ENCODE measurements around the gene WWOX. TPM values are rescaled to one million over a fixed set of nuclear protein-coding genes. Genes with fewer than 3 reads are reported as not detected.

The WWOX gene
- total and polyA plus RNA-seq, 2 of the 4 experiments (the other 2 are of a cell fraction), result 2.7 to 5.4 TPM

DNA sequence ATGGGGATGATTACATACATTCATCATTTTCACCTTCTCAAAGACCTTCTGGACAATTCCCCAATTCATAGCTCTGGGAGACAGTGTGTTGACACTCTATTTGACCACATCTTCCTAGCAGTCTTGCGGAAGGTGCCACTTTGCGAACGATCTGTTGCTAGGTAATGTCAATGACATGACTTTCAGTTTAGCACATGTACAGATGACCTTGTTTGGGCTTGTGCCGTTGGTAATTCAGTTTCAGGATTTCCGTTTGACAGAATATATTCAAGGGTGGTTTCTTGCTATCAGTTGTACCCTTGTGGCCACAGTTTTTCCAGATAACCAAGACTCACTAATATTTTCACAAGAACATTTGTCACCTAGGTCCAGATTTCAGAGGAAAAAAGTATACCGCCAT, 478.2 kb downstream of the WWOX start:
- Histone ChIP-seq H3K14ac (replicated peaks; ENCODE audit: low read depth, low read length) (no peak overlapping the region), H3K27me3 (ENCODE audit: control insufficient read depth, insufficient read depth, low read length) (no peaks in the 10 kb centered on the region), H2AFZ (replicated peaks; ENCODE audit: low read length, poor library complexity) (no peak overlapping the region), H3K79me1 (ENCODE audit: low read depth in 1 of 2, low read length in 2 of 2) (no peaks in the 10 kb centered on the region), H4K91ac (ENCODE audit: insufficient read depth, low read depth, low read length) (no peak overlapping the region), H3K23ac (ENCODE audit: low read depth, low read length) (no peak overlapping the region), H3K4me3 (ENCODE audit: insufficient read depth, low read depth, low read length) (no peak overlapping the region), H3K4ac (ENCODE audit: low read depth, low read length) (no peak overlapping the region), H3K9me1 (ENCODE audit: insufficient read depth, low read length) (no peaks in the 10 kb centered on the region), H2AK5ac (ENCODE audit: low read depth, low read length) (no peak overlapping the region), H2BK120ac (ENCODE audit: low read depth, low read length) (no peak overlapping the region), H2BK5ac (ENCODE audit: low read depth, low read length, poor library complexity, severe bottlenecking) (no peak overlapping the region), H4K5ac (ENCODE audit: low read depth, low read length) (no peak overlapping the region), H3K18ac (ENCODE audit: low read depth, low read length) (no peak overlapping the region), H3K27ac (ENCODE audit: insufficient read depth, low read length) (no peak overlapping the region), H3K56ac (ENCODE audit: extremely low read depth, insufficient read depth, low read length) (no peak overlapping the region), H2BK15ac (ENCODE audit: low read depth, low read length) (no peak overlapping the region), H3K9me3 (ENCODE audit: control insufficient read depth, insufficient read depth, low read length) (peaks cover 11% of the 10 kb centered on the region), H4K20me1 (ENCODE audit: insufficient read depth, low read length) (no peaks in the 10 kb centered on the region), H4K8ac (ENCODE audit: low read depth in 2 of 2, low read length in 2 of 2) (no peak overlapping the region), H3K4me2 (ENCODE audit: low read depth, low read length) (no peak overlapping the region), H2BK20ac (ENCODE audit: low read depth, low read length) (no peak overlapping the region), H3K9ac (ENCODE audit: low read depth, low read length) (no peak overlapping the region), H3K36me3 (ENCODE audit: control insufficient read depth, insufficient read depth, low read length) (no peaks in the 10 kb centered on the region), H3K4me1 (ENCODE audit: control insufficient read depth, insufficient read depth, low read length) (no peaks in the 10 kb centered on the region), H2AK9ac (replicated peaks; ENCODE audit: low read depth, low read length, poor library complexity) (no peak overlapping the region)
- in situ Hi-C loops (cut with MboI; ENCODE audit: low sequenced_read_pairs), result no loop called here
- TF ChIP-seq CHD1 (IDR thresholded peaks at IDR 0.05; ENCODE audit: low read depth, low read length), result no peak
- no peak for TF ChIP-seq RFX5 (IDR thresholded peaks at IDR 0.05; ENCODE audit: low read depth, low read length)
- no peak for TF ChIP-seq POLR2A (IDR thresholded peaks at IDR 0.05; ENCODE audit: low read depth, low read length)
- TF ChIP-seq, protein P1, sequence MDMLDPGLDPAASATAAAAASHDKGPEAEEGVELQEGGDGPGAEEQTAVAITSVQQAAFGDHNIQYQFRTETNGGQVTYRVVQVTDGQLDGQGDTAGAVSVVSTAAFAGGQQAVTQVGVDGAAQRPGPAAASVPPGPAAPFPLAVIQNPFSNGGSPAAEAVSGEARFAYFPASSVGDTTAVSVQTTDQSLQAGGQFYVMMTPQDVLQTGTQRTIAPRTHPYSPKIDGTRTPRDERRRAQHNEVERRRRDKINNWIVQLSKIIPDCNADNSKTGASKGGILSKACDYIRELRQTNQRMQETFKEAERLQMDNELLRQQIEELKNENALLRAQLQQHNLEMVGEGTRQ (IDR thresholded peaks at IDR 0.05; ENCODE audit: low read depth, low read length), result no peak
- TF ChIP-seq CEBPB (IDR thresholded peaks at IDR 0.05; ENCODE audit: low read depth, low read length), result no peak
- TF ChIP-seq, protein P2, sequence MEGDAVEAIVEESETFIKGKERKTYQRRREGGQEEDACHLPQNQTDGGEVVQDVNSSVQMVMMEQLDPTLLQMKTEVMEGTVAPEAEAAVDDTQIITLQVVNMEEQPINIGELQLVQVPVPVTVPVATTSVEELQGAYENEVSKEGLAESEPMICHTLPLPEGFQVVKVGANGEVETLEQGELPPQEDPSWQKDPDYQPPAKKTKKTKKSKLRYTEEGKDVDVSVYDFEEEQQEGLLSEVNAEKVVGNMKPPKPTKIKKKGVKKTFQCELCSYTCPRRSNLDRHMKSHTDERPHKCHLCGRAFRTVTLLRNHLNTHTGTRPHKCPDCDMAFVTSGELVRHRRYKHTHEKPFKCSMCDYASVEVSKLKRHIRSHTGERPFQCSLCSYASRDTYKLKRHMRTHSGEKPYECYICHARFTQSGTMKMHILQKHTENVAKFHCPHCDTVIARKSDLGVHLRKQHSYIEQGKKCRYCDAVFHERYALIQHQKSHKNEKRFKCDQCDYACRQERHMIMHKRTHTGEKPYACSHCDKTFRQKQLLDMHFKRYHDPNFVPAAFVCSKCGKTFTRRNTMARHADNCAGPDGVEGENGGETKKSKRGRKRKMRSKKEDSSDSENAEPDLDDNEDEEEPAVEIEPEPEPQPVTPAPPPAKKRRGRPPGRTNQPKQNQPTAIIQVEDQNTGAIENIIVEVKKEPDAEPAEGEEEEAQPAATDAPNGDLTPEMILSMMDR (conservative IDR thresholded peaks at IDR 0.05; ENCODE audit: low read depth, low read length), result no peak
- no peak for TF ChIP-seq RCOR1 (IDR thresholded peaks at IDR 0.05; ENCODE audit: insufficient replicate concordance, low read length)
- TF ChIP-seq MAZ (IDR thresholded peaks at IDR 0.05; ENCODE audit: borderline replicate concordance, low read depth, low read length), result no peak
- no peak for TF ChIP-seq NFE2L2 (IDR thresholded peaks at IDR 0.05; ENCODE audit: low read depth, low read length)
- no peak for TF ChIP-seq BHLHE40 (IDR thresholded peaks at IDR 0.05; ENCODE audit: low read depth, low read length)
- TF ChIP-seq, protein P3, sequence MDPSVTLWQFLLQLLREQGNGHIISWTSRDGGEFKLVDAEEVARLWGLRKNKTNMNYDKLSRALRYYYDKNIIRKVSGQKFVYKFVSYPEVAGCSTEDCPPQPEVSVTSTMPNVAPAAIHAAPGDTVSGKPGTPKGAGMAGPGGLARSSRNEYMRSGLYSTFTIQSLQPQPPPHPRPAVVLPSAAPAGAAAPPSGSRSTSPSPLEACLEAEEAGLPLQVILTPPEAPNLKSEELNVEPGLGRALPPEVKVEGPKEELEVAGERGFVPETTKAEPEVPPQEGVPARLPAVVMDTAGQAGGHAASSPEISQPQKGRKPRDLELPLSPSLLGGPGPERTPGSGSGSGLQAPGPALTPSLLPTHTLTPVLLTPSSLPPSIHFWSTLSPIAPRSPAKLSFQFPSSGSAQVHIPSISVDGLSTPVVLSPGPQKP (IDR thresholded peaks at IDR 0.05; ENCODE audit: borderline replicate concordance, low read depth, low read length), result no peak
- TF ChIP-seq FOS (IDR thresholded peaks at IDR 0.05; ENCODE audit: low read depth, low read length), result no peak
- TF ChIP-seq MAFK (IDR thresholded peaks at IDR 0.05; ENCODE audit: low read depth, low read length), result no peak
- no peak for TF ChIP-seq RAD21 (IDR thresholded peaks at IDR 0.05; ENCODE audit: low read length)
- no peak for TF ChIP-seq MXI1 (IDR thresholded peaks at IDR 0.05; ENCODE audit: borderline replicate concordance, low read depth, low read length)
- no peak for TF ChIP-seq SMC3 (IDR thresholded peaks at IDR 0.05; ENCODE audit: low read depth, low read length)
- ATAC-seq (ENCODE audit: low read depth) (no peak), DNase-seq (no peak)
- BruUV-seq (replicated peaks), result no TSS peak
- dilution Hi-C loops (cut with HindIII; ENCODE audit: low sequenced_read_pairs, unreplicated experiment), result no loop called here
- ChIA-PET POLR2A (ENCODE audit: unreplicated experiment) (no interaction called here), CTCF (interaction anchor here (1.0 kb wide), 1 partner anchor 43 kb away, joined by 3 read pairs; no protein-coding TSS in a partner anchor)
- intact Hi-C loops (cut with micrococcal nuclease), result no loop called here
- WGBS, 2 experiments (ENCODE audit: extremely low coverage in 2 of 2, insufficient read length in 1 of 2), result no CpG with 5 or more reads among the region's 6 CpGs
